ENCODE results near the gene SEC14L1. TPM values are rescaled to one million over a fixed set of nuclear protein-coding genes. Genes with fewer than 3 reads are reported as not detected.
"Not testable (repeated sequence)": the region's sequence is repeated elsewhere in the genome, so short reads cannot be mapped to it uniquely, and the experiment has no call there.

Gene SEC14L1
- polyA plus RNA-seq, 1 experiment, result 25.2 TPM

- peak; percentile 81 for TF ChIP-seq CTCF (IDR thresholded peaks at IDR 0.05; ENCODE audit: insufficient read depth, low read depth, low read length)
- no peak for DNase-seq (ENCODE audit: low read depth)
- H3K36me3 ChIP-seq (ENCODE audit: control insufficient read depth, insufficient read depth, low read length), result no peaks in the 10 kb centered on the region
- no peaks in the 10 kb centered on the region for H3K27me3 ChIP-seq (ENCODE audit: control insufficient read depth, insufficient read depth, low read length)
- ChIA-PET POLR2A (no interaction called here), CTCF (interaction anchor here (0.7 to 11.5 kb wide), 9 partner anchors 9 to 159 kb away, joined by 3 to 89 read pairs (median 4); no protein-coding TSS in a partner anchor)
- H3K4me3 ChIP-seq (ENCODE audit: low read depth, low read length), result peak overlapping the region; percentile 64
Measured at GRCh38 chr17:77247048-77247541, 106.3 kb downstream of the SEC14L1 start.

- DNase-seq (ENCODE audit: low read depth), result no peak
- no peaks in the 10 kb centered on the region for H3K36me3 ChIP-seq (ENCODE audit: control insufficient read depth, insufficient read depth, low read length)
- H3K27me3 ChIP-seq (ENCODE audit: control insufficient read depth, insufficient read depth, low read length), result no peaks in the 10 kb centered on the region
- TF ChIP-seq CTCF (IDR thresholded peaks at IDR 0.05; ENCODE audit: insufficient read depth, low read depth, low read length), result no peak
- CTCF ChIA-PET, result interaction anchor here (0.6 to 11.5 kb wide), 14 partner anchors 9 to 168 kb away, joined by 3 to 89 read pairs (median 4); no protein-coding TSS in a partner anchor
- POLR2A ChIA-PET, result no interaction called here
- H3K4me3 ChIP-seq (ENCODE audit: low read depth, low read length), result no peak overlapping the region
Measured at GRCh38 chr17:77247609-77248008, 106.8 kb downstream of the SEC14L1 start.

- no peak for DNase-seq (ENCODE audit: low read depth)
- Histone ChIP-seq H3K36me3 (ENCODE audit: control insufficient read depth, insufficient read depth, low read length) (no peaks in the 10 kb centered on the region), H3K4me3 (ENCODE audit: low read depth, low read length) (no peak overlapping the region), H3K27me3 (ENCODE audit: control insufficient read depth, insufficient read depth, low read length) (no peaks in the 10 kb centered on the region)
- no peak for TF ChIP-seq CTCF (IDR thresholded peaks at IDR 0.05; ENCODE audit: insufficient read depth, low read depth, low read length)
- ChIA-PET POLR2A (no interaction called here), CTCF (interaction anchor here (0.6 to 11.5 kb wide), 14 partner anchors 10 to 169 kb away, joined by 3 to 89 read pairs (median 4); no protein-coding TSS in a partner anchor)
Measured at GRCh38 chr17:77248216-77249114, 107.7 kb downstream of the SEC14L1 start.

GRCh38 chr17:77251622-77252183 lies 110.9 kb downstream of the SEC14L1 start:
- POLR2A ChIA-PET, result no interaction called here
- CTCF ChIA-PET, result interaction anchor here (0.6 to 11.5 kb wide), 2 partner anchors 77 to 164 kb away, joined by 4 to 89 read pairs; no protein-coding TSS in a partner anchor
- no peaks in the 10 kb centered on the region for H3K27me3 ChIP-seq (ENCODE audit: control insufficient read depth, insufficient read depth, low read length)
- no peak for DNase-seq (ENCODE audit: low read depth)
- H3K4me3 ChIP-seq (ENCODE audit: low read depth, low read length), result no peak overlapping the region
- no peaks in the 10 kb centered on the region for H3K36me3 ChIP-seq (ENCODE audit: control insufficient read depth, insufficient read depth, low read length)
- no peak for TF ChIP-seq CTCF (IDR thresholded peaks at IDR 0.05; ENCODE audit: insufficient read depth, low read depth, low read length)

- H3K27me3 ChIP-seq (ENCODE audit: control insufficient read depth, insufficient read depth, low read length); H3K36me3 ChIP-seq (ENCODE audit: control insufficient read depth, insufficient read depth, low read length); DNase-seq (ENCODE audit: low read depth); POLR2A ChIA-PET; H3K4me3 ChIP-seq (ENCODE audit: low read depth, low read length): not testable (repeated sequence)
- CTCF ChIA-PET, result interaction anchor here (1.3 to 11.5 kb wide), 2 partner anchors 164 to 169 kb away, joined by 4 to 89 read pairs; no protein-coding TSS in a partner anchor
Measured at GRCh38 chr17:77252306-77252705, 111.5 kb downstream of the SEC14L1 start.
